RCC 7860 (cell line): ENCODE data around the gene PGM1.
A peak's percentile ranks its signal among the peaks of the same experiment; 100 is the strongest.

Experiments
- DNase-seq: peaks from one replicate; pipeline ENCODE4 v3.0.0-alpha.2; 2015; ENCODE audit warnings: low spot score
- FAIRE-seq: peaks from 2 replicates; lab custom pipeline; 2012; peaks lifted over from hg19 to GRCh38; lab: Jason Lieb, UNC

The PGM1 gene

DNA sequence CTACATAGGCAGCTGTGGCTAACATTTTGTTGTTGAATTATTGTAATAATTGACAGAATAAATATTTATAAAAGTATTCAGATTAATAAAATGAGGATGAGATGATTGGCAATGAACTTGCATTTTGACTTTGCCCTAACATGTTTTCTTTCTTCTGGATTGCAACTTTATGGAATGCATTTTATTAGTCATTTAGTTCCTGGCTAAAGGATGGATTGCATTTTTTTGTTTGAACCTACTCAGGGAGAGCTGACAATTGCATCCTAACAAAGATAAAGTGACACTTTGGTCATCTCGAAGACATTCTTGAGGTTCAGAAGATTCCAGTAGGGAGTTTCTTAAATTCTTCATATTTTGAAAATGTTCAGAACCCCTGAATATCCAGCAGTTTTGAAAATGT is 37.5 kb downstream of the PGM1 start:
- DNase-seq (no peak), FAIRE-seq (no peak)

DNA sequence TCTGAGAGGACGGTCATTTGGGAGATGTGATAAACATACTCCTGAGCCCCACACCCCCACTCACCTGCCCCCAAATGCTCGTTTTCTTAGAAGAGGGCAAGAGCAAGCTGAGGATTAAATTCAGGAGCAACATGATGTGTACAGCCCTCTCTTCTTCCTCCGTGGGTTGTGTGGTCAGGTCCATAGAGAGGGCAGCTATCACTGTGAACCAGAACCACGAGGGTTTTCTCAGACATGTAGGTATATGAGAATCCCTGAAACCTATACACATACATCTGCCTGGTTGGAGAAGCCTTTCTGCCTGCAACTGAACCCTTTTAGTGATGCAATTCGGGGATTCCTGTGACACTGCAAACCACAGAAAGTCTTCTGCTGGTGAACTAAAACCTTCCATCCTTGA is 38.9 kb downstream of the PGM1 start:
- DNase-seq (no peak), FAIRE-seq (no peak)

DNA sequence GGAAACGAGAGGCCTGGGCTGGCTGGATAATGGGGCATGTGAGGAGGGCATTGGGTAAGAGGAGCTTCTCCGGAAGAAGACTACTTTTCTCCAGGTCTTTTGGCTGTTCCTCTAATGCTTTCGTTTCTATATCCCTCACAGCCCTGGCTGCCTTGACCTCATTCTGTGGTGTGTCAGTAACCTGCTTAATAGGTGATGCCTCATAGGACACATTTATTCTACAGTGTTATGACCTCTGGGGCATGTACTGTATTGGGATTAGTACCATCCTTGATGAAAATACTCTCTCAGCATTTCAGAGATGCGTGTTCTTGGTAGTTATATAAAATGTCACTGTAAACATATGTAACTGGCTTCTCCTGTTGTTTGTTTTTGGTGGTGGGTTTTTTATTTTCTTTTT is 40.1 kb downstream of the PGM1 start:
- DNase-seq (no peak), FAIRE-seq (no peak)

DNA sequence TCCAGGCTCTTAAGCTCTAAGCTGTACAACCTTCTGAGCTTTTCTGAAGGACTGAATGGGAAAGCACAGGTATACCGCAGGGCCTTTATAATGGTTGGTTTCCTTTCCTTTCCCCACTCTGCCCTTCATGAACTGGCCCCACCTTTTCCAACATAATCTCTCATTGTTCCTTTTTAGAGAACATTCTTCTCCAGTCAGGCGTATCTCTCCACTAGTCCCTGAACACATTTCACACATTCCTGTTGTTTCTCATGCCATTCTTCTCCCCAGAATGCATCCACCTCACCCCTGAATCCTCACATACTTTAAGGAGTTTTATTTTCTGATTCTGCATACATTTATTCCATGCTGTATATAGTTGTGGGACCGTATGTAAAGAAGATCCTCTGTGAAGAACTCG is 41.3 kb downstream of the PGM1 start:
- FAIRE-seq (no peak), DNase-seq (peak; percentile 36)

DNA sequence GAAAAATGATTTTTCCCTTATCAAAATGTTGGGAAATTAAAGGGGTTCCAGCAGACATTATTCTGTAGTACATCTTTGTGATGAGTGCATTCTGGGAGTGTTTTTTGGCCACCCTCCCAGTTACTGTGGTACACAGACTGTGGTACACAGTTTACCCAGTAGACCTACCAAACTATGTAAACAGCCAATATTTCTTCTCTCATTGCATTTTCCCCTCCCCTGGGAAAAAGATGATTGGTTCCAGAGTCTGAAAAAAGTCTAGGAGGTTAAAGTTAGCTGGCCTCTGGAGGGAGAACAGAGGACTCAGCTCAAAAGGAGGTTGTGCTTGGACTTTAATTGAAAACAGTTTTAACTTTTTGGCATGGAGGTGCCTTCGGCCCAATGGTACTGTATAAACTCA is 42.5 kb downstream of the PGM1 start:
- FAIRE-seq: no peak
- no peak for DNase-seq

DNA sequence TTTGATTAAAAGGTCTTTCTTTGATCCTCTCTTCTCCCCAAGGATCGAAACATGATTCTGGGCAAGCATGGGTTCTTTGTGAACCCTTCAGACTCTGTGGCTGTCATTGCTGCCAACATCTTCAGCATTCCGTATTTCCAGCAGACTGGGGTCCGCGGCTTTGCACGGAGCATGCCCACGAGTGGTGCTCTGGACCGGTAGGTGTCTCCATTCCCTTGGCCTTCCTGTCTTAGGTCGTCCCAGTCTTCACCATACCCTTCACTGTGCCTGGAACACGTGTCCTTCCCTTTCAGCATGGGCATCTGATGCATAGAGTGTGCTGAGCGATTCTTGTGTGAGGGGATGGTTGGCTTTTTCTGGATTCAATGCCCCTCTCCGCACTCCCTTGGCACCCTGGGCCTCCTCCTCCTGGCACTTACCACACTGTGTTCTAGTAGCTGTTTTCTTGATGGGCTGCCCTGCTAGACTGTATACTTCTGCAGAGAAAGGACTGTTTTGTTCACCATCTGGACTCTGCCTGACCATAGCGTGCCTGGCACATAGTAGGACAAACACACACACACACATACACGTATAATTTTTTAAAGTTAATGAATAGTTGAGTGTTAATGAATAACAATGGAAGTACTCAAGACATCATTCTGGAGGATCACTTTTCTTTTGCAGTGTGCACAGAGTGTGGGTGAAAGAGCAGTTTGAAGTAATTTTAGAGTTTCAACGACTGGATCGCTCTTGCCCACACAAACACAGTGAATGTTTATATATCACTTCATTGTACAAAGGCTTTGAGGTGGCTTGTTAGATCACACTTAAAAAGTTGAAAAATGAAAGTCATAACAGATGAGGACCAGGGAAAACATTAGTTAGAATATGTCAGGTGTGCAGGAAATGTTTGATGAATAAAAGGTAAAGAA is 43.2 kb downstream of the PGM1 start:
- no peak for DNase-seq
- no peak for FAIRE-seq

DNA sequence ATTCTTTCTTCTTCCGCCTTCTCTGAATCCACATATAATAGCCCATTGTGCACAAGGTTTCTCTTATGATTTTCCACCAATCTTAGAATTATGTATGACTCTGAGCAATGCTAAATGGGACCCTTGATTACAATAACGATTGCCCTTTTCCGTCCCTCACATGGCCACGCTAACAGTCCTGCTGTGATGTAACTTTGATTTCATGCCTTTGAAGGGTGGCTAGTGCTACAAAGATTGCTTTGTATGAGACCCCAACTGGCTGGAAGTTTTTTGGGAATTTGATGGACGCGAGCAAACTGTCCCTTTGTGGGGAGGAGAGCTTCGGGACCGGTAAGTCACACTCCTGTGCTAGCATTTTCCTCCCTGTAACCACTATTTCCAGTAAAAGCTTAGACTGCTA is 45.3 kb downstream of the PGM1 start:
- FAIRE-seq: no peak
- DNase-seq: no peak

DNA sequence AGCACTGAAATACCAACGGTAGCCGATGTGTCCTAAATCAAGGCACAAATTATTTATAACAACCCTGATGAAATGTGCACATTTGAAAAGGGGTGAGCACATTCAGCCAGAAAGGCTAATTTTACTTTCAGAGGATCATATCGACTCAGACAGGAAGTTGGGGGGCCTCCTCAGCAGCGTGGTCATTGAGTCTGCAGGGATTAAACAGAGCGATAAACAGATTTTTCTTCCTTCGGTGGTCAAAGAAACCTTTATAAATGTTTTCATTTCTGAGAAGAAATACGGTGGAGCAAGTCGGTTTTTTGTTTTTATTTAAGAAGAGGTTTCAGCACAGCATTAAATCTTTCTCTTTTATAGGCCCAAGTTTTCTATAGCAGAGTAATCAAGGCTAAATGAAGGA is 45.7 kb downstream of the PGM1 start:
- FAIRE-seq (no peak), DNase-seq (no peak)

DNA sequence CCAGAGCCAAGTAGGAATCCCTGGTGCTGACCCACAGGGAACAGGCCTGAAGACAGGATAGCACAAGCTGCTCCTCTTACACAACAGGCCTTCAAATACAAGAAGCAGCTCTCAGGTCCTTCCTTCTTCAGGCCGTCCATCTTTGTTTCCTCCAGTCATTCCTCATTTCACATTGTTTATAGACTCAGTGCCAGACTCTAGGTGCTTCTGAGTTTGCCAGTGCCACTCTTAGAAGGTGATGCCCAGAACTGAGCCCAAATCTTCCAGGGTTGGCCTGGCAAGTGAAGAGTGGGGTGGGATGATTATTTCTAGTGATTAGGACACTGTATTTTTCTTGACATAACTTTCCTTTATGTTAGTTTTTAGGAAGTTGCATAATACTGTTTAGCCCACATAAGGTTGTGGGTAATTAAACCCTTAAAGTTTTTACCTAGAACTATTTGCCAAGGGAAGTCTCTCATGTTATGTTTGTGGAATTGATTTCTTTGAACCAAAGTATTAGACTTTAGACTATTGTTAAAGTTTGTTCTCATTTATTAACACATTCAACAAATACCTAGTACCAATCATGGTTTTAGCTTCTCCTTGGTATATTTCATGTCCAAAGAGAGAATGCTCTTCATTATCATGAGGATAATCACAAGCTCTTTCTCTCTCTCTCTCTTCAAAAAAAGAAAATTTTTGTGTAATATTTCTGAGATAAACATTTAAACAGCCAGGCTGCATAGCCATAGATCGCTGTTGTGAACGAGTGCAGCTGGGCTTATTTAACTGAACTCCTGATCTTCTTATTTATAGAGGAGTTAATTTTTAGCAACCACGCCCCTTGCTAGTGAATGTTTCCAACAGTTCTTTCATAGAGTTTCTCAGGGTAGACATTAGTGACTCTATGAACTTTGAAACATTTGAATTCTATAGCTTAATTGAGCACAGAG is 47.7 kb downstream of the PGM1 start:
- FAIRE-seq: no peak

DNA sequence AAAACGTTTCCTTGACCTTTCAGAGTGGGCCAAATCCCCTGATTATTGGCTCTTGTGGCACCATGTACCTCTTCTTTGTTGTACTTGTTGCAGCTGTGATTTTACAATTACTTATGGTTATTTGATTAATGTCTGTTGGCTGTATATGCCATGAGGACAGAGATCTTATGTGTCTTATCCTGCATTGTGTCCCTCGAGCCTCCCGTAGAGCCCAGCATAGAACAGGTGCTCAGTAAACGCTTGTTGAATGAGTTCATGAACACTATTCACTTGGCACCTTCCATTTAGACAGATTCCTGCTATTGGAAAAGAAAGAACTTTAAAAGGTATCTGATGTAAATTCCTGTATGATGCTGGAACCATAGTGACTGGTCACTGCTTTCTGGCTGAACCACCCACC is 48.4 kb downstream of the PGM1 start:
- no peak for FAIRE-seq

More for the DNA sequence above, 47.7 kb downstream of the PGM1 start:
- no peak for DNase-seq

DNA sequence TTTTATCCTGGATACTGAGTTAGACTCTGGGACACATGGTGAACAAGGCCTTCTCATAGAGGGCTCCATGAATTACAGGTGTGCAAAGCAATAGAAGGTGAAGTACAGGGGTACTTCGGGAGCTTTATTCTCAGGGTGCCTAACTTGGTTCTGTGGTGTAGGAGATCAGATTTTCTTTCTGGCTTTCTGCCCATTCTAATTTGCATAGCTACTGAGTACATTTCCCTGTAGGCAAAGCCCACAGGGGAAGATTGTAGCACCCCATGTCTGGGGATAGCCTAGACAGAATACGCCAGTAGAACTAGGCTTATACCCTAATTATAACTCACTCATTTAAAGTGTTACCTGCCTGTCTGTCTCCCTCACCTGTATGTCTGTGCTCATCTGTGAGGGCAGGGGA is 49.7 kb downstream of the PGM1 start:
- DNase-seq (no peak), FAIRE-seq (no peak)

More for the DNA sequence above, 48.4 kb downstream of the PGM1 start:
- no peak for DNase-seq

DNA sequence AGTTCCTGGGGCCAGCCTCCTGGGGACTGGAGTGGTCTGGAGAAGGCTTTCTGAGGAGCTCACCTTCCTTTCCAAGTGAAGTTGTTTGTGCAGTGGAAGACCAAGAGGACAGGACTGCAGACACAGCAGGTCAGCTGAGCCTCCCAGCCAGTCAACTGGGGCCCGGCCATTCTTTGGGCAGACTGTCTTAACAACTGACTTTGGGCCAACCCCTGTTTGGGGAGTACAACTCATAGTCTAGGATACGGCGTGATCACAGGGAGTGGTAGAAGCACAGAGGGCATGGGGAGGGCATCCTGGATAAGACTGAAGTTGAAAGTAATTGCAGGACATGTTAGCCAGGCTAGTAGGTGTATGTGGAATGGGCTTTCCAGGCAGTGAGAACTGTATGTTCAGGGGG is 50.3 kb downstream of the PGM1 start:
- FAIRE-seq (no peak), DNase-seq (no peak)

DNA sequence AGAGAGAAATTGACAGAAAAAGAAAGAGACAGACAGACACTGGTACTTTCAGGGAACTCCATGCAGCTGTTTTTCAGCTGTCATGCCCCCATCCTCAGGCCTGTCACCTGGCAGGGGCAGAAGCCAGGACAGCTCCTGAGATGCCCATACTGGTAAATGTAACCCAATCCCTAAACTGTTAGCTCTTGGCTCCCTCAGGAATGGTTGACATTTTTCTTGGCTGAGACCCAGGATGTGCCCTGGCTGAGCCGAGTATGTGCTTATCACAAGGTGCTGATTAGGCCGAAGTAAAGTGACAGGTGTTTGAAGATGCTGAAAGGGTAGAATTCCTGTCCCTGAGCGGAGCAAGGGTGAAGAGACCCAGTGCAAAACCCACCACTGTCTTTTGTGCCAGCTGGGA is 50.7 kb downstream of the PGM1 start:
- DNase-seq: no peak
- no peak for FAIRE-seq

DNA sequence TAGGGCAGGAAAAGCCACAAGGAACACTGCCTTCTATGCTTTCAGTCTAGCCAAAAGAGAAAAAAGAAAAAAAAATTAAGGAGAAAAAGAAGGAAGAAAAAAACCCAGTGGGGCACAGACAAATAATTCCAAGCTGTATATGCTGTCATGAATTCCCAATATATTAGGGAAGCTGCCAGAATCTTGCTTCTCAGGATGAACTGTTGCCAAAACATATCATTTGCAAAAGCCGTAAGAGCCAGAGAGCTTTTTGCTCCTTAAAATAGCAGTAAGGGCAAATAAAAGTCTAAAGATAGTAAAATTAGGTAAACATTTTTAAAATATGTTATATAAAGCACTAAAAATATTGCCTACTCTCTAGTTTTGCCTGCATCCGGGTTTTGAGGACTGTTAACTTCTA is 52.1 kb downstream of the PGM1 start:
- no peak for DNase-seq
- FAIRE-seq: no peak

DNA sequence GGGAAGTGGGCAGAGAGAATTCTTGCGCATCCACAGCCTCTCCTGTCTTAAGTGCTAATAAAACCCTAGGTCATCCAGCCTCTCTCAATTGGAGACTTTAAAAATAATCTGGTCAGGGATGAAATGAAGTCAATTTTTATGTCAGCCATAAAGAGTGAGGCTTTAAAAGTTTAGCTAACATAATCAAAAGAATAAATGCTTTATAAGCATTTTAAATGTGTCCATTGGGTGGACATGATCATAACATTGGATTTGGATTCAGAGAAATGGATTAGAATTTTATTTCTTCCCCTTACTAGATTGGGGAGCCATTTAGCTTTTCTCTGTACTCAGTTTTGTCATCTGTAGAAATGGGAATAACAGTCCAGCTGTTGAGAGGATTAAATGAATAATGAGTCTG is 55.5 kb downstream of the PGM1 start:
- FAIRE-seq: no peak
- no peak for DNase-seq

DNA sequence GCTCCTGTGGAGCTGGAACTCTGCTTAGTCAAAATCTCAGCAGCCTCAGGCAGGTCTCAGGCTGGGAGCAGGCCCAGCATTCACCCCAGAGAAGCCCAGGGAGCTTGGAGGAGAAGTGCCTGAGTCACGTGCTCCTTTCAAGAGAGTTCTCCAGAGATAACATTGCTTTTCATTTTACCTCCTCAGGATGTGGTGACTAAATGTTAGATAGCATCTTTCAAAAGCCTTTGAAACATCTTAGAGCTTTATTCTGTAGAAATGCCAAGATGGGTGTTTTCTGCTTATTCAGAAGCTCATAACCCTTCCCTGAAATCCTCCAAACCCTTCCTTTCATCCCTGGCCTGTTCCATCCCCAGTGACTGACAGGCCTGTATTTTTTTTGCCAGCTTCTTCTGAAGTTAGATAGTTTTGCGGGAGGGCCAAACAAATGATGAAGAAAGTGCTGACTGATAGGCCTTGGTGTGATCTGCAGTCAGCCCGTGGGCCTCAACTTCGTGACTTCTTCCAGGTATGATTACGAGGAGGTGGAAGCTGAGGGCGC is 58.0 kb downstream of the PGM1 start:
- no peak for DNase-seq
- FAIRE-seq: no peak

DNA sequence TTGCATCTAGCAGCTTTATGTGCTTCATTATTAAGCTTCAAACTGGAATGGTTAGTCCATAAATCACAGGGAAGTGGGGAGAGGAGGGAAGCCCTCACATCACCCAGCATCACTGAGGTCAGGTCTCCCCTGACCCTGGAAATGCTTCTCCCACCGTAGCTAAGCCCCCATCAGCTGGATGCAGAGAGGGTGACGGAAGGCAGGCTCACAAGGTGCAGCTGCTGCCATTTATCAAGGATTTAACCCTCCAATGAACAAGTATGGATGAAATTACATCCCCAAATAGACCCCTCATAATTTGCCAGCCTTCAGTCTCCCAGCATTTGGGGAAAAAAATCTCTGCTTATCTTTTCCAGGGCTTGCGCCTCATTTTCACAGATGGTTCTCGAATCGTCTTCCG is 60.8 kb downstream of the PGM1 start:
- DNase-seq: no peak
- no peak for FAIRE-seq

DNA sequence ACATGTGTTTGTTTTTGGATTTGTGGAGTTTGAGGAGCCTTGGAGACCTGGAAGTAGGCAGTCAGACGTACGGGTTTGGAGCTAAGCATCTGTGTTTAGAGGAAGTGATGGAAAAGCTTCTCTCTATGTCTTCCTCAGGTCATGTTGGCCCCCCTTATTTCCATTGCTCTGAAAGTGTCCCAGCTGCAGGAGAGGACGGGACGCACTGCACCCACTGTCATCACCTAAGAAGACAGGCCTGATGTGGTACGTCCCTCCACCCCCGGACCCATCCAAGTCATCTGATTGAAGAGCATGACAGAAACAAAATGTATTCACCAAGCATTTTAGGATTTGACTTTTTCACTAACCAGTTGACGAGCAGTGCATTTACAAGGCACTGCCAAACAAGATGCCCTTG is 66.2 kb downstream of the PGM1 start:
- FAIRE-seq: no peak
- no peak for DNase-seq

DNA sequence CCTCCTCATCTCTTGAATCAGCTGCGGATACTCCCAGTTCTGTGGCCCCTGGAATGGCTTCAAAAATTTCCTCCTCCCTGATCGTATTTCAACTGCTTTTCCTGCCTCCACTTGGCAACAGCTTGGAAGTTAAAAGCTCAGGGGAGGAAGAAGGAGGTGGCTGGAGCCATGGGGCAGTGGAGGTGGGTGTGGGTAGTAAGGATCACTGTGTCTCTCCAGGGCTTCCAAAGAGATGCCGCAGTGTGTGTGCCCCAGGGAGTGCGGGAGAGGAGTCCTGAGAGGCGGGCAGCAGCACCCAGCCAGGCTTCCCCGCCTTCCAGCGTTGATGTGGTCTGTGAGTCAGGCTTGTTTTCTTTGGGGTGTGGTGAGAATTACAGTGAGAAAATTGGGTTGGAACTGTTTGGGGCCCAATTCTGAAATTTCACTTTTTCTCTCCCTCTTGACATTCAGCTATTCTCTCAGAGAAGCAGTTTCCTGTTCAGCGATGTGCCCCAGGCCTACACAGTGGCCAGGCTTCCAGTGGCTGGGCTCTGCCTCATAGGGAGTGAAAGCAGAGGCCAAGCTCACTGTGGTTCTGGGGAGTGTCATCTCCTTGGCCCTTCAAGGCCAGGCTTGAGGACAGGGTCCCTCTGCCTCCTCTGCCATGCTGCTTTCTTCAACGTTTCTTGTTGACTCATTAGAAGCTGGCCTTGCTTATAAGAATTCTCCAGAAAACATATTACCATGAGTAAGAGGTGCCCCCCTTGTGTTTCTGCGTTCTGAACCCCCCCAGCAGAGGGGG is 69.0 kb downstream of the PGM1 start:
- DNase-seq (peak; percentile 74), FAIRE-seq (peak; percentile 84)

DNA sequence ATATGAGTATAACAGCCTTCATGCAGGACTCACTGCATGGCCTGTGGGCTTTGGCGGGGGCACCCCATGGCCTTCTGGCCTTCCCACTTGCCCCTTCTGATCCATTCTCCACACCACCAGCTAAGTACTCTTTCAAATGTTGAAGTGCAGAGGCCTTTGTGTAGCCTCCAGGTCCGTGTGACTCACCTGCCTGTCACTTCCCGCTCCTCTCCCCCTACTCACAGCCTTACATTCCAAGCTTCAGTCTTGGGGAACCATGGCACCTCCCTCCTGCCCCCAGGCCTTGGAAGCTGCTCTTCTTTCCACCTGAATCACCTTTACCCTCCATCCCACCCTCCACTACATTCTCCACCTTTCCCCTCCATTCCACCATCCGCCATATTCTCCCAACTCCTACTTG is 69.6 kb downstream of the PGM1 start:
- FAIRE-seq (no peak), DNase-seq (peak; percentile 95)

DNA sequence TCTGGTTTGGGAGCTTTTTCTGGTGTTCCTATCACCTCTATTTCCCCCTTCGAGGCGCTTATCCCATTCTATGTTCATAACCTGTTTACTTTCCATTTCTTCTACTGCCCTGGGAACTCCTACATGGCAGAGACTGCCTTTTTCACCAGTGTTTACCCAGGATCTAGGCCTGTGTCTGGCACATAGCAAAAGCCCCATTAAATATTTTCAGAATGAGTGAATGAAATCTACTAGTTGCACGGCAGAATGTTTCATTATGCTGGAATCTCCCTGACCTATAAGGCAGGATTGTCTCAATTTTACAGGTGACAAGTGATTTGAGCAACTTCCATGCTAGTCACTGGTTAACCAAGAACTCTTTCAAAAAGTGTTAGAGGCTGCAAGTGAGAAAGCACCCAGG is 70.1 kb downstream of the PGM1 start:
- DNase-seq (peak; percentile 95), FAIRE-seq (peak; percentile 96)
